Activated CD4-positive, alpha-beta T cell treated with anti-CD3 and anti-CD28 coated beads, Interleukin-2, amount 50 U/mL, for 24 hours (primary cell): ENCODE measurements around the gene ZNF428.
"Not testable (repeated sequence)": the region's sequence is repeated elsewhere in the genome, so short reads cannot be mapped to it uniquely, and the experiment has no call there.

Source experiments
- DNase-seq, 2 donors: peaks; one replicate each; pipeline ENCODE4 v3.0.0-alpha.2; 2020; ENCODE audit warnings: low read depth in 1 of 2, low spot score in 1 of 2

The ZNF428 gene

DNA sequence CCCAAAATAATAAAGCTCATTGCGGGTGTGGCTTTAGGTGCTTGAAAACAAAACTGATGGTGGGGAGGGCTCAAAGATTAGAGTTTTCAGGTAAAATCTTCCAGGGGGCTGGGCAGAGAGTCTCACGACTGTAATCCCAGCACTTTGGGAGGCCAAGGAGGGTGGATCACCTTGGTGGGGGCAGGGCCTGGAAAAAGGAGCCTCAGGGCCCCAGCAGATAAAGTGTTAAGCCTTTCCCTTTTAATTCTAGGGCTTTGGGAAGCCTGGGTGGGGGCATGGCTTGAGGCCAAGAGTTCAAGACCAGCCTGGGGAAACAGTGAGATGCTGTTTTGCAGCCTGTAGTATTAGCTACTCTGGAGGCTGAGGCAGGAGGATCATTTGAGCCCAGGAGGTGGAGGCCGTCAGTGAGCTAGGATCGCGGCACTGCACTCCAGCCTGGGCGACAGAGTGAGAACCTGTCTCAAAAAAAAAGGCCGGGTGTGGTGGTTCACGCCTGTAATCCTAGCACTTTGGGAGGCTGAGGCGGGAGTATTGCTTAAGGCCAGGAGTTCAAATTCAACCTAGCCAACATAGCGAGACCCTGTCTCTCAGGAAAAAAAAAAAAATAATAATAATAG lies 25.2 kb downstream of the ZNF428 start:
- no peak for DNase-seq

DNA sequence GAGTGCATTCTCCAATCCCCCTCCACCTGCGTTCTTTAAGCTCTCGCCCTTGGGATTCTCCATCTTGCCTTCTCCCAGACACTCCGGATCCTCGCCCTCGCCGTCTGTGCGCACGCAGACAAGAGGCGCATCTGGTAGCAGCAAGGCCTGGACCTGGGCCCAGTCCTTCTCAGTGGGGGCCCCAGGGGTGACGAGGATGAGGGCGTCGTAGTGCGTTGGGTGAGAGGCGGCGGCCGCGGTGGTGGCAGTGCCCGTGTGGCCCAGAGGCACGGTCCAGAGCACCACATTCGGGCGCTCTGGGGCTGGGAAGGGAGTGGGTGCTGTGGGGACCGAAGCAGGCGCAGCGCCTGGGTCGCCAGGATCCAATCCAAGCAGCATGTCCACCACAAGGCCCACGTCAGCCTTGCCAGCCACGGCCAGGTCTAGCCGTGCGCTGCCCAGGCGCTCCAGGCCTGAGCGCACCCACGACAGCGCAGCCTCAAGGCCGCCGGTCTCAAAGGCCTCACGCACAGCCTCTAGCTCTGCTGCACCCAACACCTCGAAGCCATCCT lies 26.6 kb downstream of the ZNF428 start:
- no peak for DNase-seq

DNA sequence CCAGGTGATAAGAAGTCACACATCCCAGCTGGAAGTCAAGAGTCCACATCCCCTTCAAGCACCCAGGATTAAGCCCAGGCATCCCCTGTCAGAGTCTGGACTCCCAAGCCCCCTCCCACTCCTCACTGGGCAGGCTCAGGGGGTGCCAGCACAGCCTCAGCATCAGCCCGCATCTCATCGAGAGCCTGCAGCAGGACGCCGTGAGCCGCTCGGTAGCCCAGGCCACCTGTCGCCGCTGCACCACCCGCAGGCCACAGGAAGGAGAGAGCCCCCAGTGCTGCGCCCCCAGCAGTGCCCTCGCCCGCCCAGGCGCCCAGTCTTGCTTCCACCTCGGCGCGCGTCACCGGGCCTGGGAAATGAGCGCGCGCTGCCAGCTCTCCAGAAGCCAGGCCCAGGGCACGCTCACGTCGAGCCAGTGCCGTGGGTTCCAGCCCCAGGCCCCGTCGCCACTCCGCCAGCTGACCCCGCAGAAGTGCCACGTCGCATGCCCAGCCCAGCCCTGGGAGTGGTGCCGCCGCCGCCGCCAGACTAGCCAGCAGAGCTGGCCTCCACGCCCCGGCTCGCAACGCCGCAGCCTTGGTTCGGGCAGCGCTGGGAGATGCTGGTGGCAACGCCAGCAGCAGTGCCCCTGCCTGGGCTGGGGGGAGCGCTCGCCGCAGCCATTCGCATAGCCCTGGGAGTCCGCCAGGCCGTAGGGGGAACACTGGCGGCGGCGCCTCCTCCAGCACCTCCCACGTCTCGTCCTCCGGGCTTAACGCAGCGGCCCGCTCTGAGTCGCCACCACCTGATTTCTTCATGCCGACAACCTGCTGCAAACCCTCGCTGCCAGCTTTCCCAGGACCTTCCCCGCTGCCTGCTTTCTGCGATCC lies 27.3 kb downstream of the ZNF428 start:
- no peak for DNase-seq

DNA sequence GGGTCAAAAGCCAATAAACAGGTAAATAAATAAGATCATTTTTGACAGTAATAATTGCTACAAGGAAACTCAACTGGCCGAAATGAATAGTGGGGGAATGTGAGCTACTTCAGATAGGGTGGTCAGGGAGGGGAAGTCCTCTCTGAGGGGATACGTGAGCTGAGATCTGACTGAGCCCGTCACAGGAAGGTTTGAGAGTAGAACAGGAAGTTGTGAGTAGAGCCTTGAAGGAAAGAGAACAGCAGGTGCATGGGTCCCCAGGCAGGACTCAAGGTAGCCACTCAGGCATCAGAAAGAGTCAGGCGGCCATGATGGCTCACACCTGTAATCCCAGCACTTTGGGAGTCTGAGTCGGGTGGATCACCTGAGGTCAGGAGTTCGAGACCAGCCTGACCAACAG lies 29.8 kb downstream of the ZNF428 start:
- no peak for DNase-seq

DNA sequence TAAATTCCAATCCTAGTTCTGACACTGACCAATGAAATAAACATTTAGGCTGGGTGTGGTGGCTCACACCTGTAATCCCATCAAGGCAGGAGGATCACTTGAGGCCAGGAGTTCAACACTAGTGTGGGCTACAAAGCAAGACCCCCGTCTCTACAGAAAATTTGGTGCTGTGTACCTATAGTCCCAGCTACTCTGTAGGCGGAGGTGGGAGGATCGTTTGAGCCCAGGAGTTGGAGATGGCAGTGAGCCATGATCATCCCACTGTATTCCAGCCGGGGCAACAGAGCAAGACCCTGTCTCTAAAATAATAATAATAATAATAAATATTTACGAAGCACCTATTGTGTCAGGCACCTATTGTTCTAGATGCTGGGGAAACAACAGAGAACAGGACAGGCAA lies 30.2 kb downstream of the ZNF428 start:
- DNase-seq, result no peak

DNA sequence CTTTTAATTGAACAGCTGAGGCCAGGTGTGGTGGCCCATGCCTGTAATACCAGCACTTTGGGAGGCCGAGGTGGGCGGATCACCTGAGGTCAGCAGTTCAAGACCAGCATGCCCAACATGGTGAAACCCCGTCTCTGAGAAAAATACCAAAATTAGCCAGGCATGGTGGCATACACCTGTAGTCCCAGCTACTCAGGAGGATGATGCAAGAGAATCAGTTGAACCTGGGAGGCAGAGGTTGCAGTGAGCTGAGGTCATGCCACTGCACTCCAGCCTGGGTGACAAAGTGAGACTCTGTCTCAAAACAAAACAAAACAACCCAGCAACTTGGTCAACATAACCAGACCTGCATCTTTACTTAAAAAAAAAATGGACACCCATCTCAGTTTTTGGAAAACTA lies 32.4 kb downstream of the ZNF428 start:
- DNase-seq, result not testable (repeated sequence)

DNA sequence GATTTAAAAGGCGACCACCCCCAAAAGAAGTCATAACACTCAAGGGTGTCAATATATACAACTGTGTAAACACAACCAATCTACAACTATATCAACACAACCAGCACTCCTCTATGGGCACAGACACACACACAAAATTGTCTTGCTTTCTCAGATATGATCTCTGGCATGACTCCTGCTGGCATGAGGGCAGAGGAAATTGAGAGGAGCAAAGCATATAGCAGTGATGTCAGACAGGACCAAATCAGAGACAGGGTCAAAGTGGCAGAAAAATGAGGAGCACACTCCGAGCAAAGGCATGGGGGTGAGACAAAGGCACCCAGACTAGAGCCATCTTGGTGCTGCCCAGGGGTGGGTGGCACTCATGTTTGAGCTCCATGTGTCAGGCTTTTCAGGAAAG lies 33.1 kb downstream of the ZNF428 start:
- no peak for DNase-seq

DNA sequence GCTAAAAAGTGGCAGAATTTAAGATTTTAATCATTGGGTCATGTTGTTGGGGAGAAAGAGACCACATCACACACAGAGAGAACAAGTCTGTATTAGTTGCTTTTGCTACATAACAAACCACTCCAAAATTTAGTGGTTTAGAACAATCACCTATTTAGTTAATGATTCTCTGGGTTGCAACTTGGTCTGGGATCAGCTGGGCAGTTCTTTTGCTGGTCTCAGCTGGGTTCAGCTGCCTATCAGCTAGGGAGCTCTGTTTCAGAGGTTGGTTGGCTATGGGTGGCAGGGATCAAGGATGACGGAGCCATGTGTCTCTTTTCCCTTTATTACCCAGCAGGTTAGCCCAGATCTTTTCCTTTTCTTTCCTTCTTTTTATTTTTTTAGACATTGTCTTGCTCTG lies 34.9 kb downstream of the ZNF428 start:
- DNase-seq, result no peak

DNA sequence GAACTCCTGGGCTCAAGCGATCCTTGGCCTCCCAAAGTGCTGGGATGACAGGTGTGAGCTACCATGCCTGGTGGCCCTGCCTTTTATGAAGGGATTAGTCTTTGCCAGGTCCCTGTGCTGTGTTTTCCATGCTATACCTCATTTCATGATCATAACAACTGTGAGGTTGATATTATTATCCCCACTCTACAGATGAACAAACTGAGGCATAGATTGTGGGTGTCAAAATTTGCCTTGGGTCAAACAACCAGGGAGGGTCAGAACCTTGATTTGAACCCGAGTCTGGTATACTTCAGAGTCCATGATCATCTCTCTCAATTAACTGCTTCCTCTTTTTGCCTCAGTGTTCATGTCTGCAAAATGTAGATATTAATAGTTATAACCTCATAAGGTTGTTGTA lies 36.9 kb downstream of the ZNF428 start:
- no peak for DNase-seq

DNA sequence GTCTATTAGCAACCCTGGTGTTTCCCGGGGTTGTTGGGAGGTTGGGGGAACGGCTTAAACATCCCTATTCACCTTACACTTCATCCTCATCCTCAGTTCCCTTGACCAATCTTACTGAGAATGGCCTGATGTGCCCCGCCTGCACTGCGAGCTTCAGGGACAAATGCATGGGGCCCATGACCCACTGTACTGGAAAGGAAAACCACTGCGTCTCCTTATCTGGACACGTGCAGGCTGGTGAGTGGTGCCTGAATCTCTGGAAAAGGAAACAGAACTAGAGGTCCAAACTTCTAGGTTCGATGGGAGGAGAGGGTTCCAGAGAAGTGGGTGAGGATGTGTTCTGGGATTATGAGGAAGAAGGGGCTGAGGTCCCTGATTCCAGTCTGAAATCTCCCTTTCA lies 38.0 kb downstream of the ZNF428 start:
- DNase-seq, result no peak

DNA sequence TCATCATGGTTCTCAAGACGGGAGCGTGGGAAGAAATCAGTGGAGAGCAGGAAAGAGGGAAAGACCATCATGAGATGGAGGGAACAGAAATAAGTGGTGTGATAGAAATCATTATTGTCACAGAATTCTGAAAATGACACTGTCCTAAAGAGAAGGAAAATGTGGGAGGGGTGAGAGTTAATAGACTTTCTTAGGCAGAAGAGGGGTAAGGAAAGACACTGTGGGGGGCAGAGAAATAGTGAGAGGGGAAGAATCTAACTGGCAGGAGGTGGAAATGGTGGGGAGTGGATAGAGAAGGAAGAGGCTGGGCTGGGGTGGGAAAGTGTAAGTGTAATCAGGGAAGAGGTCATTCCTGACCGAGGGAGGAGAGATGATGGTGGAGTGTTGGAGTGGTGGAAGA lies 40.6 kb downstream of the ZNF428 start:
- no peak for DNase-seq

DNA sequence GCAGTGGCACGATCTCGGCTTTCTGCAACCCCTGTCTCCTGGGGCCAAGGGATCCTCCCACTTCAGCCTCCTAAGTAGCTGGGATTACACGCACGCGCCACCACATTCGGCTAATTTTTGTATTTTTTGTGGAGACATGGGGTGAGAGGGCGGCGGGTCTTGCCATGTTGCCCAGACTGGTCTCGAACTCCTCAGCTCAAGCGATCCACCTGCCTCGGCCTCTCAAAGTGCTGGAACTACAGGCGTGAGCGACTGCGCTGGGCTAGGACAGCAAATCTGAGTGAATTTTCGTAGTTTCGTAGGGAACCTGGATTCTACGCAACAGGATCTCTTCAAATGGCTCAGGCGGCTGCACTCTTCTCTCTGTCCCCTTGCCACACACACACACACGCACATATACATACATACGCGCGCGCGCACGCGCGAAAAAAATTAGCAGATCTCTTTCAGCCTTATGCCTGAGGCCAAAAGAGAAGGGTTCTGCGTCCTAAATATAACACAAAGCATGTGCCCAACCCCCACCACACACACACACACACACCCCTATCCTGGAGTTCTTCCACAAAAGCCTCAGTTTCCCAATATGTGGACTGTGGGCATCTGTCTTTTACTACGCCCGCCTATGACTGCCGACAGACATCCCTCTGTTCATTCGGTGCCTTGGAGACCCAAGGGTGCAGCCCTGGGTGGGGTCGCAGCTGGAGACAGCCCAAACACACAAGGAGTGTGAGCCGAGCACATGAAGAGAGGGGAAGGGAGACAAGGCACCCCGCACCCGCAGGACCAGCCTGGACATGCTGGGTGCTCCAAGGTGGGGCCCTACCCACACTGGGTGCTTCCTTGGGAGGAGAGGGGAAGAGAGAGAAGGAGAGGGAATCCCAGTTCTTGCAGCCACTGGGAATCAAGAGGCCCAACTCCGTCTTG lies 43.2 kb downstream of the ZNF428 start:
- DNase-seq, result no peak

DNA sequence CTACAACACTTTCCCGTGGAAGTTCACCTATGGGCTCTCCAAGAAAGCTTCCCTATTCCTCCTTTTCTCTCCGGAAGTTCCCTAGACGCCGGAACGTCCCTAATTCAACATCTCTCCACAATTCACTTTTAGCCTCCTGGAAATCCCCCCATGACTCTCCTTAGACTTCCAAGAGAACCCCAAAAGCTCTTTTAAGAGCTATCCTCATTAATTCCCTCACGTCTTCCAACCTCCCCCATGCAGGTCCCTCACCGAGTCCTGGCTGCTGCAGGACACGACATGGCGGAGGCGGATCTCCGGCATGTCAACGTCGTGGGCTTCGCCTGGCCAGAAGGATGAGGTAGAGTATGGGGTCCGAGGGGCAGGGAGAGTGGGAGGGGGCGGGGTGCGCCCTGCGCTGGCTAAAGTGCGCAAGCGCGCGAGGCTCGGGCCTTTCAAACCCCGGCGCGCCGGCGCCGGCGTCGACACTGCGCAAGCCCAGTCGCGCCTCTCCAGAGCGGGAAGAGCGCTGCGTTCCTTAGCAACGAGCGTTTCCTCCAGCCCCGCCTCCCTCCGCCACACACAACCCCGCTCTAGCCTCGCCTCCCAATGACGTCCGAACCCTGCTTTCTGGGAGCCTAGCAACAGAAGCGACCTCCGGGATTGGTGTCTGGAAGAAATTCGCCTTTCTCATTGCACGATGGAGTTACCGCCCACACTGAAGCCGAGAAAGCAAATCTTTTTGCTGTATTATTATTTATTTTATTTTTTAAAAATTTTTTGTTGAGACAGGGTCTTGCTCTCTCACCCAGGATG lies 44.1 kb downstream of the ZNF428 start, which contains the start of the genes PINLYP and XRCC1:
TSS of gene PINLYP (plus strand) at position 646 of the 795 bp plus-strand sequence. CDS start 1,391 bp downstream, outside the sequence.
TSS of gene XRCC1 (minus strand) at position 372 of the 795 bp plus-strand sequence. CDS start at position 303, 69 bp downstream.
- DNase-seq, result peak; percentile 80 to 97

DNA sequence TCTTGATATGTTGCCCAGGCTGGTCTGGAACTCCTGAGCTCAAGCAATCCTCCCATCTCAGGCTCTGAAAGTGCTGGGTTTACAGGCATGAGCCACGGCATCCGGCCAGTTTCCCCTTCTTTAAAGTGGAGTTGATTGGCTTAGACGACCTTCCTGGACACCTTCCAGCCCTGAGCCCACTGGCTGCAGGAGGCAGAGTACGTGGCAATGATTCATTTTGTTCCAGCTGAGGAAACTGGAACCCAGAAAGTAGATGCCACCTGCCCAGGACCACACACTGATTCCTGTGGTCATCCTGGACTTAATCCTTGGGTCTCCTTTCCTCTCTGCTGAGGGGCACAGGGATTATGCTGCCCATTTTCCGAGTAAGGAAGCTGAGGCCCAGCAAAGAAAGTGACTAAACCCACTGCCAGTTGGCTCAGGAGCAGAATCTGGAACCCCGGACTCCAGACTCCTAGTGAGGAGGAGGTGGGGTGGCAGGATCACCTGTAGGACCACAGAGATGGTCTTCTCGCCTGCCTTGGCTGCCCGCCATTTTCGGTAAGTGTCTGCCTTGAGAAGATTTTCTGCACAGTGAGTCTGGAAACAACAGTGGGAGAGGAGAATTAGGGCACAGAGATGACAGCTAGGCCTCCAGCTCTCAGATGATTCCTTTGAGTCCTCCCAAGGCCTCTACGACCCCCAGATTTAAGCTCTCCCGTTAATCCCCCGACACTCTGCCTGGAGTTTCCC lies 44.8 kb downstream of the ZNF428 start:
- DNase-seq, result no peak

DNA sequence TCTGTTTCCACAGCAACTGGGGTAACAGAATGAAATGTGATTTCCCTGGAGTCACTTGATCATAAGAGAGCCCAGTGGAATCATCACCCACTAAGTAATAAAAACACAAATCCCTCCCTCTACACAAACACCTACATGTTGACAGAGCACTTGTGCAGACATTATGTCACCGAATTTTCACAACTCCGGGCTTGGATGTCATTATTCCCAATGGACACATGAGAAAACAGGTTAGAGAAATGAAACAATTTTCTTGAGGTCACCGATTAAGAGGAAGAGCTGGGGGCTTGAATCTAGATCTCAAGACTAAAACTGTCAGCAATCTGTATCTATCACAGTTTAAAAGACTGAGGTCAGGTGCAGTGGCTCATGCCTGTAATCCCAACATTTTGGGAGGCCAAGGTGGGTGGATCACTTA lies 47.2 kb downstream of the ZNF428 start:
- no peak for DNase-seq

DNA sequence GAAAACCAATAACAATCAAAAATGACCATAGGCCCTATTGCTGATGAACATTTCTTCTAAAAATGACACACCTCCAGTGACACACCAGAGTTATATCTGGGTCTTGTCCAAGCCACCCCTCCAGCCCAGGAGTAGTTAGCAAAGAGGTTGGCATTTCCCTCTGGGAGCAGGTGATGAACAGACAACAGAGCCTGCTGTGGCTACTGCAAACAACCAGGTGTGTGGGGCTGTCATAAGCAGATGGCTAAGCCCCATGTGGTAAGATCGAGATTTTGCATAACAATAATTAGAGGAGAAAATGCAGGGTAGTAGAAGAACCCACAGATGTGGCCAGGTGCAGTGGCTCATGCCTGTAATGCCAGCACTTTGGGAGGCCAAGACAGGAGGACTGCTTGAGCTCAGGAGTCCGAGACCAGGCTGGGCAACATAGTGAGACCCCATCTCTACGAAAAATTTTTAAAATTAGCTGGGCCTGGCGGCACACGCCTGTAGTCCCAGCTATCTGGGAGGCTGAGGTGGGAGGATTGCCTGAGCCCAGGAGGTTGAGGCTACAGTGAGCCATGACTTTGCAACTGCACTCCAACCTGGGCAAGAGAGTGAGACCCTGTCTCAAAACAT lies 49.1 kb downstream of the ZNF428 start:
- DNase-seq, result no peak

DNA sequence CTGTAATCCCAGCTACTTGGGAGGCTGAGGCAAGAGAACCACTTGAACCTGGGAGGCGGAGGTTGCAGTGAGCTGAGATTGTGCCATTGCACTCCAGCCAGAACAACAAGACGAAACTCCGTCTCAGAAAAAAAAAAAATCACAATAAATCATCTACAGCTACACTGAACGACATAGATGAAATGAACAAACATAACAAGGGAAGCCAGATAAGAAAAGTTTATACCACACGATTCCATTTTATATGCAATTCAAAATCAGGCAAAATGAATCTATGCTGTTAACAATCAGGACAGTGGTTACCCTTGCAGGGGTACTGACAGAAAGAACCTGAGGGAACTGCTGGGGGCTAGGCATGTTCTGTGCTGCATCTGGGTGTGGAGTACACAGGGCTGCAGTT lies 49.8 kb downstream of the ZNF428 start:
- no peak for DNase-seq

DNA sequence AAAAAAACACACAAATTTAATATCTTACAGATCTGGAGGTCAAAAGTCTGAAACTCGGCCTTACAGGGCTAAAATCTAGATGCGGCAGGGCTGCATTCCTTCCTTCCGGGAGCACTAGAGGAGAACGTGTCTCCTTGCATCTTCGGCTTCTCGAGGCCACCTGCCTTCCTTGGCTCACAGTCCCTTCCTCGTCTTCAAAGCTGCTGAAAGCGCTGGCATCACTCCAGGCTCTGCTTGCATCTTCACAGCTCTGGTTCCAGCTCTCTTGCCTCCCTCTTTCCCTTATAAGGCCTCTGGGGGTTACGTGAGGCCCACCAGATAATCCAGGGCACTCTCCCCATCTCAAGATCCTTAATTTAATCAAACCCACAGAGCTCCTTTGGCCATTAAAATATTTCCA lies 54.6 kb downstream of the ZNF428 start:
- no peak for DNase-seq

DNA sequence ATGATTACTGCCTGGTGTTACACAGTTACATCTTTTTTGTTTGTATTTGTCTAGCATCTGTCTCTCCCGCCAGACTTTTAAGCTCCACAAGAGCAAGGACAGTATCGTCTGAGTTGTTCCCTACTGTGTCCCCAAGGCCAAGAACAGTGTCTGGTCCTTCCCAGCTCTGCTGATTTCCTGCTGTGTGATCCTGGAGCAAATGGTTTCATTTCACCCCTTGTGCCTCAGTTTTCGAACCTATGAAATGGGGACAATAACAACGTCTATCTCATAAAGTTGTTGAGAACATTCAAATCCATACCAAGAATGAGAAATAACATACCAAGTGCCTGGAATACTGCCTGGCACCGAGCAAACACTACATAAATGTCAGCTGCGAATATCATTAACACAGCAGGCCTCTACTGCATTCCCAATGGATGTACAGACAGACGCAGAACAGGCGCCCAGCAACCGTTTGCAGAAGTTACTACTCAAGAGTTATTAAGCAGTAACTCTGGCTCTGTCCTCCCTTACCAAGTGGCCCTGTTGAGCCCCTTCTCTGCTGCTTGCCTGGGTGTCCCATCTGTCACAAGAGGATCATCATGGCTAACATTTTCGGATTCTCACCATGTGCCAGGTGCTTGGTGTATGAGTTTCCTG lies 55.5 kb downstream of the ZNF428 start:
- no peak for DNase-seq
